Stimulated activated CD4-positive, alpha-beta T cell treated with anti-CD3 and anti-CD28 coated beads, Interleukin-4, amount 100 ng/mL, for 4 hours (primary cell): ENCODE results near the gene TGFBR3.

Experiments used
- DNase-seq, 2 experiments: peaks; one replicate each; pipeline ENCODE4 v3.0.0-alpha.2; 2020

Gene TGFBR3

DNA sequence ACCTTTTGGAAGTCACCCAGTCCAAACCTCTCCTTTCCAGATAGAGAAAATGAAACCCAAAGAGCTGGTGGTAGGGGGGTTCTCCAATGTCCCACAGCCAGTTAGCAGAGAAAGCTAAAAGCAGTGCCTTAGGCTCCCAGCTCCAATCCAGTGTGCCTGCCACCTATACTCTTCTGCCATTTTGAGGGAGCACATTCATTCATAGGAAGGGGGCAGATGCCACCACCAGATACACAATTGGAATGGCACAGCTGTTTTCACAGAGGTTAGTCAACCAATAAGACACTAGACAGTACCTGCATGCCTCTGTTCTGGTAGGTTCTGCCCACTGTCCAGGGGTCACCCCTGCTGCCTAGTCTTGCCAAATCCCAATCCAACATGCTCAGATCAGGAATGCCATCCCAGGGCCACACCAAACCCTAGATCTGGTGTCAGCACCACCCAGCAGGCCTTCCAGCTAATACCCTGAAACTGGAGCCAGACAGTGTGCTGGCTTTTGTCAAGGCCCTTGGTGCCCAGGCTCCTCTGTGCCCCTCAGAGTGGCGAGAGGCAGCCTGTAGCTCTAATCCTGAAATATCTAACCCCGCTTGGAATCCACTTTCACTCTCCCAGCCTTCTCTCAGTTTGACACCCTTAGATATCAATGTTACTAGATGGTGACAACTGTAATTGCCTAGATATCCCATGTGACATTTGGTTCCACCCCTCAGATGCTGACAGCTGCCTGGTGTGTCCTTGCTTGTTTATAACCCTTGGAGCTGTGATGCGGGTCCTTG, 178.6 kb downstream of the TGFBR3 start:
- no peak for DNase-seq

DNA sequence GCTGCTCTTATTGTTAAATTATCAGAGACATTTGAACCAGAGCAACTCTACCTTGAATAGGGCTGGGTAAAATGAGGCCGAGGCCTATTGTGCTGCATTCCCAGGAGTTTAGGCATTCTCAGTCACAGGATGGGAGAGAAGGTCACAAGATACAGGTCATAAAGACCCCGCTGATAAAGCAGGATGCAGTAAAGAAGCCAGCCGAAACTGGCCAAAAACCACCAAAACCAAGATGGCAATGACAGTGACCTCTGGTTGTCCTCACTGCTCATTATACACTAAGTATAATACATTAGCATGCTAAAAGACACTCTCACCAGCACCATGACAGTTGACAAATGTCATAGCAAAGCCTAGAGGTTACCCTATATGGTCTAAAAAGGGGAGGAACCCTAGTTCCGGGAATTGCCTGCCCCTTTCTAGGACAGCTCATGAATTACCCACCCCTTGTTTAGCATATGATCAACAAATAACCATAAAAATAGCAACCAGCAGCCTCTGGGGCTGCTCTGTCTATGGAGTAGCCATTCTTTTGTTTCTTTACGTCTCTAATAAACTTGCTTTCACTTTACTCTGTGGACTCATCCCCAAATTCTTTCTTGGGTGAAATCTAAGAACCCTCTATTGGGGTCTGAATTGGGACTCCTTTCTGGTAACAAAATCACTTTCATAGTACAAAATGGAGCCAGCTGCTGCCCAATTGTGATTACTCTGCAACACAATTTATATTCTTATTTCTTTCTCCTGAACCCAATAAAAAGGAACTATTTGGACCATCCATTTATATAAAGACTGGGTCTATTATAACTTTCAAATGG, 179.6 kb downstream of the TGFBR3 start:
- DNase-seq: no peak

DNA sequence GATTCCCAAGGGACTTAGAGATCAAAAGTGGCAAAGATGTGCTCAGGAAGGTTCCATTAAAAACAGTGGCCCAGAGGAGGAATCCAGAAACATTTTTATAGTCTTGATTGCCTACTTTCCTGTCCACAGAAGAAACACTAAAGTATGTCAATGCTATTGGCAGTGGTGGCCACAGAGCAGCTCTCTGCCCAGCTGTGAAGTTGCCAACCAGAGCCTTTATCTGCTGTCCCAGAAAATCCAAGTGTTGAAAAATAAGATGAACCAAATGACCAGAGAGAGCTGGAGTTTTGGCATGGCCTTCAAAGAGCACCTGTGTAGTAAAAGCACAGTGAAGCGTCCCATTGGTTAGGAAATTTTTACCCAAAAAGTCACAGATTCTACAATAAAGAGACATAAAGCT, 181.2 kb downstream of the TGFBR3 start:
- no peak for DNase-seq

- DNase-seq: no peak
Observed at GRCh38 chr1:91703095-91703494, 182.9 kb downstream of the TGFBR3 start.

DNA sequence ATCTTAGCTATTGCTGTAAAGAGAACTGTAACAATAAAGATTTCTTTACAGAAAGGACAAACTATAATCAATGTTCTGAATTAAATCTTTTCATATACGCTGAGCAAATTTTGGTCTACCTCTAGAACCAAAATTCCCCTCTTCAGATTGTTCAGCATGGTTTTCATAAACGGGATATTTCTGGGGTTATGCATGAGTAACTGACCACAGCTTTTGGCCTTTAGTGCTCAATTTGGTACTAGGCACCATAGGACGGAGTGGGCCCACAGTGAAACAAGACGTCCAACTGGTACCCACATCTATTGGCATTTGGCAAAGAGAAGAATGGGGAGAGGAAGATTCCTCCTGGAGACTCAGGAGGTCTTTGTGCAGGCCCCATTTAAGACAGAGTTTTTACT, 184.5 kb downstream of the TGFBR3 start:
- no peak for DNase-seq

- DNase-seq: no peak
Observed at GRCh38 chr1:91700771-91701471, 185.0 kb downstream of the TGFBR3 start.

DNA sequence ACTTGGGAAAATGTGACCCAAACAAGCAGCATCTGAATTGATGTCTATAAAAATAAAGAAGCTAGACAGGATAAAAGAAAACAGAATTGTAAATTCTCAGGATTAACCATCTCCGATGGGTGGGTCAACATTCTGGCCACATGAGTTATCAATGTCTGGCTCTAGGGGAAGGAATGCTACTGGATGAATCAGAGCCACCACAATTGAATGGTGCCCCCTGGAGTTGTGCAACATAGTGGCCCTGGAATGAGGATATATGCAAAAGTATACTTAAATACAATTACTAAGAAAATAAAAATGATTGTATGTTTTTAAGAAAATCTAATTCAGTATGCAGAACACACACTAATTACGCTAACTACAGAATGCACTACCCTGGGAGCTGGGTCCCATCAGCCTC, 185.6 kb downstream of the TGFBR3 start:
- DNase-seq: no peak

DNA sequence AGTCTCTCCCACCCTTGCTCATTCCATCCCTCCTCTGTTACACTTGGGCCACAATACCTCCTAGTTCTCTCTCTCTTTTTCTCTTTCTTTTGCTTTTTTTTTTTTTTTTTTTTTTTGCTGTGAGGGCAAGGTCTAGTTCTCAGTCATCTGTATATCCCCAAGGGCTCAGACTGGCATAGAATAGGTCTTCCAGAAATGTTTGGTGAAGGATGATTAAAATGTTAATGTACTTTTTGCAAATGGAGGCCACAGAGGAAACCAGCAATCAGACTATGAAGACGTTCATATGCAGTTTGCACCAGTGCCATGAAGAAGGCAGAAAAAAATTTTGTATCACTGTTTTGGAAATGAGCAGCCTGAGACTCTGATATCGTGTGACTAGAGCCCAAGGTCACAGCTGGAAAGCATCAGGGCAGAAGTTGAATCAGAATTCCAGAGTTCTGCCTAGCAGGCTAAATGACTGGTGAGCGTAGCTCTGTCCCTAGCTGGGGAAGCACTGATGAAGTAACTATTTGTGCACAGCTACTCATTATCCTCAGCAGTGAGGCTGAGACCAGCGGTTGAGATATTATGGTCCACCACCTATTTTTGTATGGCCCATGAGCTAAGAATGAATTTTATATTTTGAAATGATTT, 186.5 kb downstream of the TGFBR3 start:
- DNase-seq: no peak

GRCh38 chr1:91697861-91698260, 188.1 kb downstream of the TGFBR3 start:
- DNase-seq: no peak

DNA sequence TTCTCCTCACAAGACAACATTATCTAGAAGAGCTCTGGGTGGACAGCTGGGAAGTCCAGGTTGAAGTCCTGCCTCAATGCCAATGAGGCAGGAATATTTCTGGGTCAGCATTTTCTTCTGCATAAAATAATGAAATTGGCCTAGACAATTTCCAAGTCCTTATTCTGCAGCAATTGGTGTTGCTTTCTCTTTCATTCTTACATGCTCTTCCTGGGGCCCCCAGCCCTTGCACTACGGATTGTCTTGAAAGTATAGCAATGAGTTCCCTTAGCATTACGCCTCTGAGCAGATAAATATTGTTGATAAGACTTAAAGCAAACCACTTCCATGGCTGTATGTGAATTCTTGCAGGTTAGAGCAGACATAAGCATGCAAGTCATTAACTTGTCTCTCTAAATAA, 188.5 kb downstream of the TGFBR3 start:
- peak; percentile 30 to 34 for DNase-seq

GRCh38 chr1:91696321-91696720, 189.6 kb downstream of the TGFBR3 start:
- DNase-seq: no peak

- DNase-seq: no peak
Observed at GRCh38 chr1:91693557-91693956, 192.4 kb downstream of the TGFBR3 start.

DNA sequence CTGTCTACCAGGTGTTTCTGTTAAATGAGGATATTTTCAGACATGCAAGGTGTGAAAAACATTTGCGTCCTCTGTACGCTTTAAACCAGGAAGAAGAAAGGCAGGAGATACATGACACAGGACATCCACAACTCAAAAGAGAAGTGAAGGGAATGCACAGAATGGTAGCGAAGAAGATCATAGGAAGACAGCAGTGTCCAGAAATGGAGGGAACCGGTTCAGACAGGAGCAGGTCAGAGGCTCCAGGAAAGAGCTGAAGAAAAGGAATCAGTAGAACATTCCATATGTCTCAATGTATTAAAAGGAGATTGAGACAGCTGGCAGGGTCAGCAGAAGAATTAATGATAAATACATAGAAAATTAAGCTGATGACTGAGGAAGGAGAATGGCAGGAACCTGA, 194.4 kb downstream of the TGFBR3 start:
- no peak for DNase-seq

- no peak for DNase-seq
Observed at GRCh38 chr1:91689641-91690481, 196.1 kb downstream of the TGFBR3 start.

GRCh38 chr1:91687452-91687851, 198.5 kb downstream of the TGFBR3 start:
- no peak for DNase-seq

DNA sequence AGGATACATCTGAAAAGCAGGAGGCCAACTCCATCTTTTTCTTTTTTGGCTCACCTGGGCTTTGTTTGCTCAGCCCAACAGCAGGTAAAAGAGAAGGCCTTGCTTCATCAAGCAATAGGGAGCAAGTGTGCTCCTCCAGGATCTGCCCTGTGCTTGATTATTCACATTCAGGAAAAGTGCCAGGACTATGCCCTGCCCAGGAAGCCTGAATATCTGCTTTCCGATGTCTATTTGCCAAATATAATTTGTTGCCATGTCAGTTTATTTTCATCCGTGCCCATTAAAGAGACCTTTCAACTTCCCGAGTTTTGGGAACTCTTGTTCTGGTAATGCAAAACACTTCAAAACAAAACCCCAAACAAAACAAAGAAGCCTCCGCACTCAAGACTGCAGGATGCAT, 200.0 kb downstream of the TGFBR3 start:
- no peak for DNase-seq

- DNase-seq: no peak
Observed at GRCh38 chr1:91684481-91685196, 201.3 kb downstream of the TGFBR3 start.

GRCh38 chr1:91683598-91683951, 202.4 kb downstream of the TGFBR3 start:
- DNase-seq: no peak

- no peak for DNase-seq
Observed at GRCh38 chr1:91682882-91683597, 202.9 kb downstream of the TGFBR3 start.

DNA sequence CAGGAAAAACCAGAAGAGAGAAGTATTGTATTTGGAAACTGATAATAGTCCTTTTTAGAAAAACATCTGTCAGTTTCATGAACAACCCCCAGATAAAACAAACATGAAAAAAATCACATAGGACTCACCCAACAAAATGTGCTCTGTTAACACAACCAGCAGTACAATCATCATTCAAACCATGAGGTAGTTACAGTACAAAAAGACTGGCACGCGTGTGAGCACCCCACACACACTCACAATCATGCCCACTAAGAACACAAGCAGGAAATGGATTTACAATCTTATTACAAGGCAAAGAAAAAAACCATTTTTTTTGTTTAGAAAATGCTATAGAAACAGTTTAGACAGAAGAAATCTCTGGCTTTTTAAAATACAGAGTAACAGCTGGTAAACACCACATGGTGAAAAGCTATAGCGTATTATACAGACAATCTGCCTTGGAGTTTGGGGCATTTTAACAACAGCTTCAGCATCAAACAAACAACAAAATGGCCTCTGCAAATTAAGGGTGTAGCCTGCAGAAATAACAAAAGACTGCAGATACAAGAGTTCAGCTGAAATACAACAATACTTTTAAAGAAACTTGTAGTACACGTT, 205.3 kb downstream of the TGFBR3 start:
- no peak for DNase-seq

GRCh38 chr1:91679446-91679845, 206.5 kb downstream of the TGFBR3 start:
- no peak for DNase-seq
